Measurements from ENCODE around the gene SLC38A10. TPM values are rescaled to one million over a fixed set of nuclear protein-coding genes. Genes with fewer than 3 reads are reported as not detected.

SLC38A10 gene
- total RNA-seq, 2 experiments from 2014 or later, result 68.0 to 71.3 TPM

- POLR2A ChIA-PET, result no interaction called here
- no peak for ATAC-seq (ENCODE audit: low read depth)
- H3K27ac Mint-ChIP-seq, result no peak overlapping the region
- peaks cover 3% of the 10 kb centered on the region for H3K4me1 Mint-ChIP-seq
- H3K27me3 Mint-ChIP-seq, result no peaks in the 10 kb centered on the region
- no peaks in the 10 kb centered on the region for H3K9me3 Mint-ChIP-seq
- peaks cover 10% of the 10 kb centered on the region for H3K36me3 Mint-ChIP-seq
- DNase-seq, result no peak
- no peak overlapping the region for H3K4me3 Mint-ChIP-seq
Observed at GRCh38 chr17:81279278-81280275, 15.5 kb downstream of the SLC38A10 start.

- no peaks in the 10 kb centered on the region for H3K27me3 Mint-ChIP-seq
- DNase-seq (no peak), ATAC-seq (ENCODE audit: low read depth) (no peak)
- POLR2A ChIA-PET, result no interaction called here
- no peak overlapping the region for H3K4me3 Mint-ChIP-seq
- H3K9me3 Mint-ChIP-seq, result no peaks in the 10 kb centered on the region
- H3K27ac Mint-ChIP-seq, result no peak overlapping the region
- peaks cover 9% of the 10 kb centered on the region for H3K36me3 Mint-ChIP-seq
- H3K4me1 Mint-ChIP-seq, result no peaks in the 10 kb centered on the region
Observed at GRCh38 chr17:81278831-81279230, 16.3 kb downstream of the SLC38A10 start.

GRCh38 chr17:81277946-81278693 lies 17.0 kb downstream of the SLC38A10 start:
- ATAC-seq (ENCODE audit: low read depth) (no peak), DNase-seq (no peak)
- no peaks in the 10 kb centered on the region for H3K27me3 Mint-ChIP-seq
- peaks cover 11% of the 10 kb centered on the region for H3K36me3 Mint-ChIP-seq
- no peak overlapping the region for H3K4me3 Mint-ChIP-seq
- no peaks in the 10 kb centered on the region for H3K4me1 Mint-ChIP-seq
- POLR2A ChIA-PET, result no interaction called here
- no peaks in the 10 kb centered on the region for H3K9me3 Mint-ChIP-seq
- no peak overlapping the region for H3K27ac Mint-ChIP-seq

GRCh38 chr17:81277421-81277820 lies 17.7 kb downstream of the SLC38A10 start:
- no peaks in the 10 kb centered on the region for H3K9me3 Mint-ChIP-seq
- H3K36me3 Mint-ChIP-seq, result peaks cover 15% of the 10 kb centered on the region
- H3K4me1 Mint-ChIP-seq, result peaks cover 5% of the 10 kb centered on the region
- no peak for ATAC-seq (ENCODE audit: low read depth)
- no peak for DNase-seq
- POLR2A ChIA-PET, result no interaction called here
- H3K27me3 Mint-ChIP-seq, result no peaks in the 10 kb centered on the region
- H3K4me3 Mint-ChIP-seq, result no peak overlapping the region
- no peak overlapping the region for H3K27ac Mint-ChIP-seq

GRCh38 chr17:81276781-81277180 lies 18.3 kb downstream of the SLC38A10 start:
- Mint-ChIP-seq H3K27me3 (no peaks in the 10 kb centered on the region), H3K4me3 (no peak overlapping the region), H3K9me3 (no peaks in the 10 kb centered on the region), H3K36me3 (peaks cover 15% of the 10 kb centered on the region), H3K4me1 (peaks cover 5% of the 10 kb centered on the region), H3K27ac (no peak overlapping the region)
- POLR2A ChIA-PET, result no interaction called here
- ATAC-seq (ENCODE audit: low read depth), result no peak
- no peak for DNase-seq

GRCh38 chr17:81274471-81274855 lies 20.6 kb downstream of the SLC38A10 start:
- POLR2A ChIA-PET, result no interaction called here
- peaks cover 5% of the 10 kb centered on the region for H3K4me1 Mint-ChIP-seq
- H3K27me3 Mint-ChIP-seq, result no peaks in the 10 kb centered on the region
- no peak overlapping the region for H3K27ac Mint-ChIP-seq
- DNase-seq (no peak), ATAC-seq (ENCODE audit: low read depth) (no peak)
- peaks cover 12% of the 10 kb centered on the region for H3K36me3 Mint-ChIP-seq
- H3K4me3 Mint-ChIP-seq, result no peak overlapping the region
- H3K9me3 Mint-ChIP-seq, result no peaks in the 10 kb centered on the region

GRCh38 chr17:81273698-81274470 lies 21.2 kb downstream of the SLC38A10 start:
- H3K4me3 Mint-ChIP-seq, result no peak overlapping the region
- ATAC-seq (ENCODE audit: low read depth), result no peak
- H3K36me3 Mint-ChIP-seq, result peaks cover 13% of the 10 kb centered on the region
- H3K27ac Mint-ChIP-seq, result no peak overlapping the region
- no peak for DNase-seq
- peaks cover 5% of the 10 kb centered on the region for H3K4me1 Mint-ChIP-seq
- no peaks in the 10 kb centered on the region for H3K9me3 Mint-ChIP-seq
- no peaks in the 10 kb centered on the region for H3K27me3 Mint-ChIP-seq
- POLR2A ChIA-PET, result no interaction called here

GRCh38 chr17:81272616-81273015 lies 22.5 kb downstream of the SLC38A10 start:
- peak overlapping the region; percentile 80 for H3K27ac Mint-ChIP-seq
- ATAC-seq (ENCODE audit: low read depth), result no peak
- POLR2A ChIA-PET, result no interaction called here
- peaks cover 16% of the 10 kb centered on the region for H3K36me3 Mint-ChIP-seq
- H3K9me3 Mint-ChIP-seq, result no peaks in the 10 kb centered on the region
- no peak overlapping the region for H3K4me3 Mint-ChIP-seq
- H3K27me3 Mint-ChIP-seq, result no peaks in the 10 kb centered on the region
- no peak for DNase-seq
- H3K4me1 Mint-ChIP-seq, result peaks cover 5% of the 10 kb centered on the region

GRCh38 chr17:81271226-81271625 lies 23.9 kb downstream of the SLC38A10 start:
- Mint-ChIP-seq H3K27ac (no peak overlapping the region), H3K9me3 (no peaks in the 10 kb centered on the region), H3K4me1 (peaks cover 5% of the 10 kb centered on the region), H3K27me3 (no peaks in the 10 kb centered on the region), H3K36me3 (peaks cover 19% of the 10 kb centered on the region), H3K4me3 (no peak overlapping the region)
- ATAC-seq (ENCODE audit: low read depth) (no peak), DNase-seq (no peak)
- POLR2A ChIA-PET, result no interaction called here

- ATAC-seq (ENCODE audit: low read depth), result no peak
- H3K27me3 Mint-ChIP-seq, result no peaks in the 10 kb centered on the region
- H3K4me3 Mint-ChIP-seq, result no peak overlapping the region
- peaks cover 18% of the 10 kb centered on the region for H3K36me3 Mint-ChIP-seq
- POLR2A ChIA-PET, result no interaction called here
- H3K27ac Mint-ChIP-seq, result no peak overlapping the region
- H3K9me3 Mint-ChIP-seq, result no peaks in the 10 kb centered on the region
- H3K4me1 Mint-ChIP-seq, result peaks cover 5% of the 10 kb centered on the region
- DNase-seq, result no peak
Observed at GRCh38 chr17:81270279-81270678, 24.8 kb downstream of the SLC38A10 start.

GRCh38 chr17:81267390-81268067 lies 27.6 kb downstream of the SLC38A10 start:
- ATAC-seq (ENCODE audit: low read depth), result no peak
- H3K27me3 Mint-ChIP-seq, result no peaks in the 10 kb centered on the region
- POLR2A ChIA-PET, result interaction anchor here (0.5 kb wide), 1 partner anchor 286 kb away, joined by 3 read pairs; no protein-coding TSS in a partner anchor
- H3K4me3 Mint-ChIP-seq, result no peak overlapping the region
- no peak for DNase-seq
- no peak overlapping the region for H3K27ac Mint-ChIP-seq
- no peaks in the 10 kb centered on the region for H3K9me3 Mint-ChIP-seq
- H3K36me3 Mint-ChIP-seq, result peaks cover 13% of the 10 kb centered on the region
- H3K4me1 Mint-ChIP-seq, result peaks cover under 1% of the 10 kb centered on the region

- Mint-ChIP-seq H3K4me1 (no peaks in the 10 kb centered on the region), H3K36me3 (peaks cover 12% of the 10 kb centered on the region), H3K9me3 (no peaks in the 10 kb centered on the region), H3K4me3 (no peak overlapping the region), H3K27me3 (no peaks in the 10 kb centered on the region), H3K27ac (no peak overlapping the region)
- POLR2A ChIA-PET, result no interaction called here
- DNase-seq (no peak), ATAC-seq (ENCODE audit: low read depth) (no peak)
Observed at GRCh38 chr17:81265576-81265975, 29.5 kb downstream of the SLC38A10 start.

GRCh38 chr17:81264640-81265039 lies 30.5 kb downstream of the SLC38A10 start:
- POLR2A ChIA-PET, result no interaction called here
- peaks cover 12% of the 10 kb centered on the region for H3K36me3 Mint-ChIP-seq
- H3K27me3 Mint-ChIP-seq, result no peaks in the 10 kb centered on the region
- H3K4me3 Mint-ChIP-seq, result no peak overlapping the region
- DNase-seq (no peak), ATAC-seq (ENCODE audit: low read depth) (no peak)
- no peaks in the 10 kb centered on the region for H3K9me3 Mint-ChIP-seq
- H3K27ac Mint-ChIP-seq, result no peak overlapping the region
- no peaks in the 10 kb centered on the region for H3K4me1 Mint-ChIP-seq

Measured in activated naive CD8-positive, alpha-beta T cell treated with anti-CD3 and anti-CD28 coated beads, Interleukin-2, amount 10 ng/mL, durations not matched to agents 7 days and 5 days (primary cell).